ENCODE data around the gene GBE1.

Gene GBE1

GRCh38 chr3:81695302-81695701 lies 66.1 kb downstream of the GBE1 start:
- no peak for DNase-seq

- no peak for DNase-seq
These were observed 66.8 kb downstream of the GBE1 start for GRCh38 chr3:81694662-81695061.

GRCh38 chr3:81692766-81693165 lies 68.7 kb downstream of the GBE1 start:
- no peak for DNase-seq

- DNase-seq: no peak
These were observed 71.8 kb downstream of the GBE1 start for GRCh38 chr3:81689617-81690016.

GRCh38 chr3:81684751-81685395 lies 76.6 kb downstream of the GBE1 start:
- no peak for DNase-seq

GRCh38 chr3:81676706-81677456 lies 84.6 kb downstream of the GBE1 start:
- no peak for DNase-seq

GRCh38 chr3:81674690-81675089 lies 86.8 kb downstream of the GBE1 start:
- no peak for DNase-seq

GRCh38 chr3:81668283-81668682 lies 93.2 kb downstream of the GBE1 start:
- no peak for DNase-seq

GRCh38 chr3:81666502-81667121 lies 94.8 kb downstream of the GBE1 start:
- DNase-seq: no peak

GRCh38 chr3:81663114-81663513 lies 98.3 kb downstream of the GBE1 start:
- no peak for DNase-seq

- no peak for DNase-seq
These were observed 101.4 kb downstream of the GBE1 start for GRCh38 chr3:81660036-81660435.

GRCh38 chr3:81658322-81658997 lies 103.0 kb downstream of the GBE1 start:
- no peak for DNase-seq

GRCh38 chr3:81651139-81651538 lies 110.3 kb downstream of the GBE1 start:
- DNase-seq: no peak

GRCh38 chr3:81650187-81650586 lies 111.3 kb downstream of the GBE1 start:
- DNase-seq: no peak

- no peak for DNase-seq
These were observed 116.2 kb downstream of the GBE1 start for GRCh38 chr3:81645248-81645647.

GRCh38 chr3:81643721-81644120 lies 117.7 kb downstream of the GBE1 start:
- no peak for DNase-seq

- no peak for DNase-seq
These were observed 123.0 kb downstream of the GBE1 start for GRCh38 chr3:81638480-81638879.

- no peak for DNase-seq
These were observed 128.8 kb downstream of the GBE1 start for GRCh38 chr3:81632659-81633058.

GRCh38 chr3:81624756-81625155 lies 136.7 kb downstream of the GBE1 start:
- no peak for DNase-seq

GRCh38 chr3:81622395-81622794 lies 139.1 kb downstream of the GBE1 start:
- DNase-seq: no peak

- no peak for DNase-seq
These were observed 140.2 kb downstream of the GBE1 start for GRCh38 chr3:81621277-81621676.

GRCh38 chr3:81620849-81621248 lies 140.6 kb downstream of the GBE1 start:
- no peak for DNase-seq

- DNase-seq: no peak
These were observed 148.7 kb downstream of the GBE1 start for GRCh38 chr3:81612768-81613167.

GRCh38 chr3:81602781-81603180 lies 158.7 kb downstream of the GBE1 start:
- DNase-seq: no peak

Measured in activated CD8-positive, alpha-beta memory T cell treated with anti-CD3 and anti-CD28 coated beads for 24 hours (primary cell).